Stimulated activated CD4-positive, alpha-beta T cell treated with anti-CD3 and anti-CD28 coated beads, Interleukin-2, amount 100 ng/mL, for 4 hours (primary cell): ENCODE data around the gene ALDH3A2.
"Not testable (repeated sequence)": the region's sequence is repeated elsewhere in the genome, so short reads cannot be mapped to it uniquely, and the experiment has no call there.

ENCODE experiments used
- DNase-seq: peaks from one replicate; pipeline ENCODE4 v3.0.0-alpha.2; 2020; ENCODE audit warnings: low read depth

The ALDH3A2 gene

GRCh38 chr17:19678581-19679453 is 30.3 kb downstream of the ALDH3A2 start:
- no peak for DNase-seq

GRCh38 chr17:19683117-19683516 is 34.6 kb downstream of the ALDH3A2 start:
- DNase-seq: no peak

- DNase-seq: not testable (repeated sequence)
Measured at GRCh38 chr17:19684909-19685580, 36.5 kb downstream of the ALDH3A2 start.

GRCh38 chr17:19686400-19687090 is 38.0 kb downstream of the ALDH3A2 start:
- no peak for DNase-seq

GRCh38 chr17:19702217-19702641 is 53.7 kb downstream of the ALDH3A2 start:
- no peak for DNase-seq

- no peak for DNase-seq
Measured at GRCh38 chr17:19703106-19703827, 54.7 kb downstream of the ALDH3A2 start.

GRCh38 chr17:19703828-19704613 is 55.5 kb downstream of the ALDH3A2 start:
- no peak for DNase-seq

- DNase-seq: no peak
Measured at GRCh38 chr17:19705201-19705600, 56.6 kb downstream of the ALDH3A2 start.

GRCh38 chr17:19705771-19706770 is 57.5 kb downstream of the ALDH3A2 start:
- DNase-seq: no peak

- no peak for DNase-seq
Measured at GRCh38 chr17:19706791-19707727, 58.5 kb downstream of the ALDH3A2 start.

GRCh38 chr17:19707728-19708221 is 59.2 kb downstream of the ALDH3A2 start:
- no peak for DNase-seq

- DNase-seq: no peak
Measured at GRCh38 chr17:19708431-19709175, 60.1 kb downstream of the ALDH3A2 start.

- no peak for DNase-seq
Measured at GRCh38 chr17:19709841-19710240, 61.3 kb downstream of the ALDH3A2 start.

- no peak for DNase-seq
Measured at GRCh38 chr17:19712436-19713004, 64.0 kb downstream of the ALDH3A2 start.

- no peak for DNase-seq
Measured at GRCh38 chr17:19713462-19713861, 64.9 kb downstream of the ALDH3A2 start.

- DNase-seq: no peak
Measured at GRCh38 chr17:19713901-19714361, 65.4 kb downstream of the ALDH3A2 start.
